HG03439 (cell line): ENCODE data around the gene ADI1.

Experiments used
- ATAC-seq: cut with Tn5 transposase; IDR thresholded peaks from one replicate; pipeline ENCODE4 v1.9.1; 2021; ENCODE audit warnings: mild to moderate bottlenecking, moderate library complexity; ENCODE audit not compliant: unreplicated experiment

Gene ADI1

GRCh38 chr2:3481736-3482362, 37.5 kb downstream of the ADI1 start:
- no peak for ATAC-seq

- ATAC-seq = no peak
Observed at GRCh38 chr2:3481011-3481400, 38.3 kb downstream of the ADI1 start.

- ATAC-seq = no peak
Observed at GRCh38 chr2:3480352-3481010, 38.9 kb downstream of the ADI1 start.

GRCh38 chr2:3479430-3480320, 39.7 kb downstream of the ADI1 start:
- ATAC-seq = no peak

DNA sequence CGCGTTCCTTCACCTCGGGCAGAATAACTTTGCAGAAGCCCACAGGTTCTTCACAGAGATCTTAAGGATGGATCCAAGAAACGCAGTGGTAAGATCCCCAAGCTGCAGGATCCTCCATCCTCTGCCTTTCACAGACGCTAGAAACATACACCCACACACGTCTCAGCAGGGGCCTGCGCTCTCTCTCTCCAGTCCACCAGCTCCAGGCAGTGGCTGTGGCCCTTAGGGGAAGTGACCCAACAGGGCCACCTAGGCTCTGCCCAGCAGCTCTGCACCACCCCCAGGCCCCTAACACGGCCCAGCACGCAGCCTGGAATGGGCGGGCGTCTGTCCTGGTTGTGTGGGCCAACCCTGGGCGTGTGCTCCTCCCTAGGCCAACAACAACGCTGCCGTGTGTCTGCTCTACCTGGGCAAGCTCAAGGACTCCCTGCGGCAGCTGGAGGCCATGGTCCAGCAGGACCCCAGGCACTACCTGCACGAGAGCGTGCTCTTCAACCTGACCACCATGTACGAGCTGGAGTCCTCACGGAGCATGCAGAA, 40.4 kb downstream of the ADI1 start:
- ATAC-seq = no peak

- no peak for ATAC-seq
Observed at GRCh38 chr2:3476985-3477327, 42.4 kb downstream of the ADI1 start.

DNA sequence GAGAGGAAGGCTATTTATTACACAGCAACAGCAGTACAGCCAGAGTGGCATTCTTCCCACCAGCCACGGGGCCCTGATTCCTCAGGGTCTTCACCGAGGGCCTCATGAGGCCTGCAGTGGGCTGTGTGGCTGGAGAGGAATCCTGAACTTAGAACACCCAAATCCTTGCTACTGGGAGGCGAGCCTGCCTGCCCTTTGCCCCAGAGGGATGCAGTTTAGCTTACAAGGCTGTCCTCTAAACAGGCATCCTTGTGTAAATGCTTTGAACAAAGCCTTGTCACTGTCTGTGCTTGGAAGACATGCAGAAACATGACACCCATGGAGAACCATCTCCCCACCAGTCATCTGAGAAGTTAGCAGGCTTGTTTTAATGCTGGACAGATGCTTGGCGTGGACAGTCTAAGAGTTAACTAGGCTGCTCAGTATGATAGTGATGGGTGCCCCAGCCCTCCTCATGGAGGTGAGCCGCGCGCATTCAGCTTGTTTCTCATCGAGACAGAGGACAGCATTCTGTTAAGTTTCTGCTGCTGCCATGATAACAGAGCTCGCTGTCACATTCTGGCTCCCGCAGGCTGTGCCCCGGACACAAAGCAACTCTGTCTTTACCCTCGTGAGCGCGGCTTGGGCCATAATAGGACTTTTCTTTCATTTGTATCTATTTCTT, 42.9 kb downstream of the ADI1 start:
- no peak for ATAC-seq

GRCh38 chr2:3475771-3476170, 43.6 kb downstream of the ADI1 start:
- no peak for ATAC-seq

DNA sequence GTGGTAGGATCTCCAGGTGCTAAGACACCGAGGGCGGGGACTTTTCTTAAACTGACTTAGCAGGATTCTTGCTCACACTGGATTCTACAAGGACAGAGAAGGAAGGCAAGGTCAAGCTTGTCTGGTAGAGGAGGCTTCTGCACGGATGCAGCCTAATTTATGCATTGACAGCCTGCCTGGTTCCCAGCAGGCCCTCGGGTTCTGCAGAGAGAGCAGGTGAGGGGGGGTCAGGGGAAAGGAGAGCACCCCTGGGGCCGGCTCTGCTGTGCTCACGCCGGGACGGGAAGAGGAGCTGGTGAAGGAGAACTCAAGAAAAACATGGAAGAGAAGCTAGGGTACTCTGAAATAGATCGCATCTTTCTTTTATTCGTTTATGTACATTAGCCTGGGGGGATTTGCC, 46.4 kb downstream of the ADI1 start:
- no peak for ATAC-seq

GRCh38 chr2:3472296-3472695, 47.0 kb downstream of the ADI1 start:
- ATAC-seq = no peak

GRCh38 chr2:3470856-3471737, 48.2 kb downstream of the ADI1 start:
- ATAC-seq = no peak

GRCh38 chr2:3470166-3470651, 49.1 kb downstream of the ADI1 start:
- no peak for ATAC-seq

DNA sequence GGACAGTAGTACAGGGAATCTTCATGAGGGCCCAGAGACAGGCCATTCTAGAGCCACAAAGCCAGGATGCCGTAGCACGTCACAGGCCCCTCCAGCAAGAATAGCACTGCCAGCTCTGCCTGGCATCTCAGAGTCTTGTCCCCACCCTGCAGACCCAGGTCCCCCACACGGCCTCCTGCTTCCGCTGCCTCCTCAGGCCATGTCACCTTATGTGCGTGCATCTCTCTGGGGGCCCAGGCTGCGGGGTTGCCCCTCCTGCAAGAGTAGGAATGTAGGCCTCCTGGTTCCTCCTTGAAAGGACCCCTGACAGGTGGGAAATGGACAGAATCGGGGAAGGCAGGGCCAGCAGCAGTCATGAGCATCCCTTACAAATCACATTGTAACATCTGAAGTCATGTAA, 49.8 kb downstream of the ADI1 start:
- ATAC-seq = no peak

DNA sequence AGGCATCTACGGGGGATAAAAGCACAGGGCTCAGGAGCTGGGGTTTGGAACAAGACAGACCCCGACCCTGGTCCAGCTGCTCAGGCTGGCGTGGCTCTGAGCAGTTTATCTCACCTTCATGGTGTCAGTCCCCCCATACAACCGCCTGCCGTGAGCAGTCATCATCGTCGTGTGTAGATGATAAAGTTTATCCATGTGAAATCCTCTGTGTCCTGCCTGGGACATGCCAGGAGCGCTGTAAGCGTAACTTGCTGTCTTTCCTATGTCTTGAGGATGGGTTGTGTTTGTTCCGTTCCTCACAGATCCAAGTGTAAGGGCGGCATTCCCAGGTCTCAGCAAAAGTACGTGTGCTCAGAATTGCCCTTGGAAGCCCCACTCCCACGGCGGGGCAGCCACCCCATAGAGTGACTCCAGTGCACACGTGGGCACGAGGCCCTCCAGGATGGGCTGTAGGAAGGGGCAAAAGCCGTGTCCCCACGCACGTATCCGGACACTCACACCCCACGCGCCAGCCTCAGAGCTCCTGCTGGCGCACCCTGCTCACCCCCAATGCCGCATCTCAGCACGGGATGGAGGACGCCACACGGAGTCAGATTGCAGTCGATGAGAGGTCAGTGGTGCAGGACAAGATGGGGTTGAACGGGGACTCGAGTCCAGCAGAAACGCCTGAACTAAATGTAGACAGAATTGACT, 50.9 kb downstream of the ADI1 start:
- ATAC-seq = no peak

DNA sequence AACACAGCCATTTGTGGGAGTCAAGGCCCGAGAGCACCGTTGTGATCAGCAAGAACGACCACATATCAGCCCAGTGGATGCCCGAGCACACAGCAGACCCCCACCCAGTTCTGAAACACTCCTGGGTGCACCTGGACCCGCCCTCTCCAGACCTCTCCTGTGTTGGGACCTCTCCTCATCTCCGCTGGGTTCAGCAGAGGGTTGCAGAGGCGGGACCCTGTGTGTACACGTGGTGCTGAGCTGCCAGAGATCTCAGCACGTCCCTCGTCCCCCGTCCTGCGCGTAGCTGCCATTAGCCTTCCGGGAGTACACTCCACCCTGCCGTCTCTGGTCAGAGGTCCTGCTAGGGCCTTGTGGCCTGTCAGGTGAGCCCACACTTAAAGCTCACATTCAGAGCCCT, 51.7 kb downstream of the ADI1 start:
- ATAC-seq = no peak

DNA sequence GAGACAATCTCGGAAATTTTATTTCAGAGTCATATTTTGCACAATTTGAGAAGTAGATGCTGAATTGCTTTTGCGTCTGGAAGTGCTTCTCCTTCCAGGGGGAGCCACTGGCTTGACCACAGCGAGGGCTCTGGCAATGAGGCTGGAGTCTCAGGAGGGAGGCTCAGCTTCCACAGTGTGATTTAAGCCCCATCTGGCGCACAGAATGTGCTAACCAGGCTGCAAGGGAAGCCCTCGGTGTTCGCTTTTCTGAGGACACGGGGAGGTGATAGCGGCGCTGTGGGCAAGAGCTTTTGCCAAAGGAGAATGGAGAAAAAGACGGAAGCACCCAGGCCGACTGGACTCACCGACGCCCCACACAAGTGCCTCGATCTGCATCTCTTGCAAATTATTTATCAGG, 52.4 kb downstream of the ADI1 start:
- ATAC-seq = no peak

- no peak for ATAC-seq
Observed at GRCh38 chr2:3466482-3466863, 52.9 kb downstream of the ADI1 start.

DNA sequence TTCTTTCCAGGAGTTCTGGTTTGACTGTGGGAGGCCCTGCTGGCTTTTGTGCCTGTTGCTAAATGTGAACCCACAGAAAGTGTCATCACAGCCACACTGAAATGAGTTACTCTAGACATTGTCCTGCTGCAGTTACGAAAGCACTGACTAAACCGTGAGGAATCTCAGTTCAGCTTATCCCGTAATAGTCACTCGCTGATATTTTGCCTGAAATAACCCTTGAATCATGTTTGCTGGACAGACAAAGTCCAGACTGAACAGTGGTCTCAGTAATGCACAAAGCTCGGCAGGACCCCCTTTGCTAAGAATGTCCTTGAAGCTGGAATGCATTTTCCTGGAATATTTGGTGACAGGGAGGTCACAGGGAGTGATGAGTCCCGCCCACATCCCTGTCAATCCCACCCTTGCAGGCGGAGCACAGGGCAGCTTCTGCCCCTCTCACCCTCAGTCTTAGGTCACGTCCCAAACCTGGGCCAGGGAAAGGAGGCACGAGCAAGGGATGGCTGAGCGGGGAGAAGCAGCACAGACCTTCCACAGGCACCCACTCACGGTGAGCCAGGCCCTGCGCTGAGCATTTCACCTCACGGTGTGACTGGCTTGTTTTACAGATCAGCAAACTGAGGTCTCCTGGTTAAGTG, 53.4 kb downstream of the ADI1 start:
- ATAC-seq = no peak

DNA sequence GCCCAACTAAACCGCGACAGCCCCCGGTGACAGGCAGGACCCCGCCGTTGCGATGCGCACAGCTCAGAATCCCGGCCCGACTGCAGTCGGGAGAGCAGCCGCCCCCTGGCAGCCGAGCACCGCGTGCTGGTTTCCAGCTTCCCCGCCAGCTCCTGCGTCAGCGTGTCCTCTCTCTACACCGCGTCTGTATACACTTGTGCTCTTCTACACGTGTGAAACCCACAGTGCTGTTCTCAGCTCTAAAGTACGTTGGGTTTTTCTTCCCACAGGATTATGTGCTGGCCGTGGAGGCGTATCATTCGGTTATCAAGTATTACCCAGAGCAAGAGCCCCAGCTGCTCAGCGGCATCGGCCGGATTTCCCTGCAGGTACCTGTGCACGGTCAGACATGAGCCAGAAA, 54.0 kb downstream of the ADI1 start:
- ATAC-seq = no peak
